Pancreas (tissue), 10 donors: Measurements from ENCODE around the gene GADD45A. TPM values are rescaled to one million over a fixed set of nuclear protein-coding genes. Genes with fewer than 3 reads are reported as not detected.
A peak's percentile ranks its signal among the peaks of the same experiment; 100 is the strongest.

Experiments
- ATAC-seq, 4 donors: fragments of 200-7000 bp; cut with Tn5 transposase; one replicate each; pipeline versions ENCODE4 v1.8.0 to v1.9.1; 2020; ENCODE audit warnings: mild to moderate bottlenecking in 4 of 4, moderate library complexity in 4 of 4
- DNase-seq, 6 donors: peaks; one replicate each; pipeline ENCODE4 v3.0.0-alpha.2; 2020
- FAIRE-seq: peaks from 2 replicates; lab custom pipeline; 2012; peaks lifted over from hg19 to GRCh38; lab: Jason Lieb, UNC
- H3K27ac ChIP-seq, 4 donors: fragments of 200-600 bp; sonication (generic); 1 replicate in 3 of 4; 2 replicates in 1 of 4; pipeline versions ENCODE4 v1.5.0 to v1.8.0; 2020
- H3K27me3 ChIP-seq, 4 donors: fragments of 200-600 bp; one replicate each; pipeline ENCODE4 v1.8.0; 2021
- H3K36me3 ChIP-seq, 3 donors: fragments of 200-600 bp; sonication (generic) in 1 of 3; one replicate each; pipeline versions ENCODE4 v1.5.0 to v1.8.0; 2020 to 2021
- H3K4me1 ChIP-seq, 3 donors: fragments of 200-600 bp; one replicate each; pipeline ENCODE4 v1.8.0; 2021
- H3K4me3 ChIP-seq, 4 donors: fragments of 200-600 bp; sonication (generic) in 2 of 4; one replicate each; pipeline versions ENCODE4 v1.5.0 to v1.8.0; 2020 to 2021
- H3K9me3 ChIP-seq, 4 donors: fragments of 200-600 bp; one replicate each; pipeline ENCODE4 v1.8.0; 2021
- CTCF ChIP-seq, 4 donors: fragments of 200-600 bp; sonication (generic) in 3 of 4; IDR thresholded peaks; one replicate each; pipeline versions ENCODE4 v1.5.0 to v1.8.0; 2021; ENCODE audit warnings: antibody characterized with exemption in 4 of 4
- WGBS, 2 donors: extraction: QIAGEN DNeasy Blood & Tissue Kit; methylation state at CpG; one replicate each; pipeline ENCODE4 v1.1.7; 2013; 5-methylcytosine and 5-hydroxymethylcytosine counted together
- intact Hi-C, 3 donors: fragments of 100-400 bp; cut with DNase I; formaldehyde crosslinking; loops; one replicate each; pipeline versions ENCODE4 v1.11.1 to v1.14.2; 2022
- polyA plus RNA-seq, 2 donors: library from polyadenylated mRNA; stranded (reverse); fragments of 200-250 nt; gene quantifications; one replicate each; pipeline ENCODE4 v1.2.3, GENCODE V29; 2013
- total RNA-seq, 6 donors: library from RNA; stranded (reverse); fragmentation: NEBNext Ultra II Directional in 4 of 6; extraction: Animal tissue kit (Norgen Biotek cat#: 25700) in 4 of 6; gene quantifications; one replicate each; pipeline versions ENCODE4 v1.2.1 to v1.2.4, GENCODE V29; 2021 to 2023
- donor health status: healthy with polysubstance abuse.
- donor health status: DM: no; HTN: no; CAD: no; lungs with moderate emphysema.
- donor health status: DM: no; HTN: no; CAD: no.
- donor health status: control.
- donor health status: control.
- donor health status: Bipolar disorder and iron deficiency.
- donor health status: DM: yes; HTN: yes; CAD: no.
- donor health status: DM: no; HTN: no; CAD: no.
- donor health status: DM: no; HTN: no; CAD: no.
- donor health status: DM: yes; HTN: yes; CAD: no.

GADD45A gene
- total and polyA plus RNA-seq, 8 donors, result 7.9 to 17.3 (median 13.3) TPM

DNA sequence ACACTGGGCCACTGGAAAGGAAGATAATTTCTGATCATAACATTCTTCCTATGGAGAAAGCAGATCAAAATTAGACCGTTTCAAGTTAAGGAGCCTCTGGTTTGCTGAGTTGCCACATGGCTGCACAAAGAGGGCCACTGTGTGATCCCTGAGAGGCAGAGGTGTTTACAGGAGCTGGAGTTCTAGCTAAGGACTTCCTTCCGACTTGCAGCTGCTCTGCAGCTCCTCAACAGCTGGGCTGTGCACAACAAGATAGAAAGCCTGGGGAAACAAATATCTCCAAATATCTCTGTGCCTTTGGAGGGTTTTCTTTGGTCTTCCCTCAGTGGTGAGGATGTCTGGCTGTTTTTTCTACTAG, 26.8 kb downstream of the GADD45A start:
- Histone ChIP-seq H3K27ac (no peak overlapping the region), H3K9me3 (no peaks in the 10 kb centered on the region), H3K36me3 (no peaks in the 10 kb centered on the region), H3K4me1 (peaks cover 10 to 17% (median 16%) of the 10 kb centered on the region in 3 donors), H3K27me3 (no peaks in the 10 kb centered on the region), H3K4me3 (no peak overlapping the region)
- ATAC-seq (peak in 3 of 4 donors; percentile 18 to 44 (median 23)), DNase-seq (no peak), FAIRE-seq (no peak)
- TF ChIP-seq CTCF (IDR thresholded peaks at IDR 0.05), result no peak
- intact Hi-C loops, result no loop called here
- 21 to 22% methylated on average over 2 of the region's 2 CpGs for WGBS, 2 donors

DNA sequence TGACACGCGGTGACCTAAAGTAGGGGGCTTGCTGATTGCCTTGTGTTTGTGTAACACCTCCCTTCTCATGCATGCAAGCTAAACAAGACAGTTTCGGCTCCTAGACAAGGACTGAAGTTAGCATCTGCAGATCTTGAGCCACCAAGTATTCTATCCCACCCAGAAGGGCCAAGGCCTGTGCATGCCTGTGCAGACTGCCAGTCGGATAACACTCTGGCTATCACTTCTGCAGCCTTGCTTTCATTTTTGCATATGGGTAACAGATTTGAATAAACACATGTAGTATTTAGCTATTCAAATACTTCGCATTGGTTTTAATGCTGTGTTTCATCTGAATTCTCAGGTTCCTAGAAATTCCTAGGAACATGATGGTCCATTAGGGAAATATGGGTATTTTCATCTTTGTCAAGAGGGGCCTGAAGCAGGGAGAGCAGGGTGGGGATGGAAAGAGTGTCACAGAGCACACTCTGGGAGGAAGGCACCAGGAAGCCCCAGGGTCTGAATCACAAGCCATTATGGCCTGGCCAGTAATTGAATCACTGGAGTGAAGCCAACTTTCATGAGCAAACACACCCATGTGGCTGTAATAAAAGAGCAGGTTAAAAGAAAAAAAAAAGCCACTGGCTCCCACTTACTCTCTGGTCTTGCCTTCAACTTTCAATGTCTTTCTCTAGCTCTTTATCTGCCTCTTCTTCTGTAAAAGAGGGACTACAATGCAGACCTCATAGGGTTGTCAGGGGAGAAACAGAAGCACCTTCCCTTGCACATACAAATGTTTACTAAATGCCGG, 28.3 kb downstream of the GADD45A start:
- no peak for TF ChIP-seq CTCF (IDR thresholded peaks at IDR 0.05)
- FAIRE-seq (no peak), ATAC-seq (peak; percentile 61 to 86 (median 83)), DNase-seq (peak in 2 of 6 donors; percentile 16 to 49)
- Histone ChIP-seq H3K4me3 (no peak overlapping the region), H3K27me3 (no peaks in the 10 kb centered on the region), H3K9me3 (no peaks in the 10 kb centered on the region), H3K4me1 (peaks cover 10 to 17% (median 16%) of the 10 kb centered on the region in 3 donors), H3K36me3 (no peaks in the 10 kb centered on the region), H3K27ac (peak overlapping the region in 1 of 4 donors; percentile 13)
- WGBS, 2 donors, result 79 to 82% methylated on average over 6 of the region's 6 CpGs
- intact Hi-C loops, result no loop called here

- Histone ChIP-seq H3K36me3 (no peaks in the 10 kb centered on the region), H3K9me3 (no peaks in the 10 kb centered on the region), H3K4me1 (peaks cover 10 to 24% (median 16%) of the 10 kb centered on the region in 3 donors), H3K4me3 (no peak overlapping the region), H3K27me3 (no peaks in the 10 kb centered on the region), H3K27ac (no peak overlapping the region)
- intact Hi-C loops, result no loop called here
- ATAC-seq, result no peak
- no peak for TF ChIP-seq CTCF (IDR thresholded peaks at IDR 0.05)
- FAIRE-seq, result no peak
- WGBS, 2 donors, result 92 to 93% methylated on average over 2 of the region's 2 CpGs
- DNase-seq, result no peak
Observed at GRCh38 chr1:67715819-67716218, 30.8 kb downstream of the GADD45A start.

DNA sequence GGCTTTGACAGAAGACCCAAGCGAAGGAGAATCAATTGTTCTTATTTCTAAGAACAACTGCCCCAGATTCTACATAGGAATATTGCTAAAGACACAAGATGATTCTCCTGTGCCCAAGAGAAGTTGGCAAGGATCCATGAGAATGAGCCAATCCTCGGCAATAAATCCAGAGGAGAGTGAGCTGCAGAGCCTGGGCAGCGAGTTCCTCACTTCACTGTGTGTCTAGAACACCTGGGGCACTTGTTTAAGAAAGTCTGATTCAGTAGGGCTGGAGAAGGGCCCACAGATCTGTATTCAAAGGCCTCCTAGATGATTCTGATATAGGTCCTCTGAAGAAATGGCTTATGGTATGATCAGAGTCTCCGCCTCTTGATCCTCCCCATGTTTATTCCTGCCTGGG, 31.8 kb downstream of the GADD45A start:
- FAIRE-seq (no peak), DNase-seq (peak in 1 of 6 donors; percentile 42)

More for the DNA sequence above, 31.8 kb downstream of the GADD45A start:
- no peak for TF ChIP-seq CTCF (IDR thresholded peaks at IDR 0.05)
- Histone ChIP-seq H3K9me3 (no peaks in the 10 kb centered on the region), H3K27me3 (no peaks in the 10 kb centered on the region), H3K27ac (no peak overlapping the region), H3K4me3 (no peak overlapping the region), H3K4me1 (peaks cover 5 to 24% (median 8%) of the 10 kb centered on the region in 3 donors), H3K36me3 (no peaks in the 10 kb centered on the region)
- WGBS, 2 donors, result 65 to 70% methylated on average over 4 of the region's 4 CpGs
- intact Hi-C loops, result no loop called here
- ATAC-seq, result peak in 2 of 4 donors; percentile 9 to 16
